Tibial artery (tissue), 4 donors: ENCODE data around the gene ARHGEF1.

Experiments
- DNase-seq, 2 donors: peaks; one replicate each; pipeline ENCODE4 v3.0.0-alpha.2; 2019
- H3K27ac ChIP-seq, 2 donors: fragments of 200-600 bp; sonication (generic) in 1 of 2; 1 replicate in 1 of 2; 2 replicates in 1 of 2; pipeline ENCODE4 v1.5.1; 2018 to 2019; ENCODE audit warnings: mild to moderate bottlenecking in 1 of 2
- H3K27me3 ChIP-seq, 2 donors: fragments of 200-600 bp; sonication (generic) in 1 of 2; one replicate each; pipeline versions ENCODE4 v1.5.1 to v1.6.0; 2016 to 2019
- H3K36me3 ChIP-seq, 3 donors: fragments of 200-600 bp; sonication (generic) in 2 of 3; one replicate each; pipeline ENCODE4 v1.5.1; 2016 to 2019; ENCODE audit warnings: mild to moderate bottlenecking in 2 of 3
- H3K4me1 ChIP-seq, 4 donors: fragments of 200-600 bp; sonication (generic) in 2 of 4; 1 replicate in 3 of 4; 2 replicates in 1 of 4; pipeline ENCODE4 v1.5.1; 2016 to 2019
- H3K4me3 ChIP-seq, 2 donors: fragments of 200-600 bp; sonication (generic) in 1 of 2; 1 replicate in 1 of 2; 2 replicates in 1 of 2; pipeline ENCODE4 v1.5.1; 2018 to 2019; ENCODE audit warnings: mild to moderate bottlenecking in 2 of 2
- H3K9me3 ChIP-seq, 3 donors: fragments of 200-600 bp; sonication (generic) in 1 of 3; one replicate each; pipeline ENCODE4 v1.5.1; 2016 to 2019
- intact Hi-C: fragments of 100-400 bp; cut with DNase I; formaldehyde crosslinking; loops from one replicate; pipeline ENCODE4 v1.15.0; 2023; ENCODE audit warnings: low total_unique reads
- TF ChIP-seq, protein P1 (sequence below), 2 experiments: fragments of 200-600 bp in 1 of 2; fragments of 450-650 bp in 1 of 2; IDR thresholded peaks; one replicate each; pipeline ENCODE4 v1.5.1; 2017 to 2019; ENCODE audit warnings: antibody characterized with exemption in 2 of 2, mild to moderate bottlenecking in 1 of 2, moderate library complexity in 1 of 2

ARHGEF1 gene

DNA sequence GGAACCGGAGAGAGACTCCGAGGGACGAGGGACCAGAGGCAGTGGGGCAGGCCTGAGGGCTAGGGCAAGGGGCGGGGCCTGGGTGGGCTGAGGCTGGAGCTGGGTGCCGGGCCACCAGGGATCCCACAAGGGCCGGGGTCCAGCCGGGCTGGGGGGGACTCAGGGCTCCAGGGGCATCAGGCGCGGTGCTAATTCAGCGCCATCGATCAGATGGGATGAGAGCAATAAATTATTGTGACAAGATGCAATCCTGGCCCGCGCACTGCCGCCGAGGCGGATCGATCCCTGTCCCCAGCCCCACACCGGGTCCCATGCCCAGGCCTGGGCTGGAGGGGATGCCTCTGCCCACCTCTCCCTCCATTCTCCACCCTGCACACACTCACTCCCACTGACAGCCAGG lies 39.6 kb downstream of the ARHGEF1 start:
- Histone ChIP-seq H3K9me3 (no peaks in the 10 kb centered on the region), H3K4me3 (no peak overlapping the region), H3K27ac (no peak overlapping the region), H3K36me3 (no peaks in the 10 kb centered on the region), H3K4me1 (no peaks in the 10 kb centered on the region), H3K27me3 (peaks cover 6 to 96% of the 10 kb centered on the region in 2 donors)
- TF ChIP-seq, protein P1, sequence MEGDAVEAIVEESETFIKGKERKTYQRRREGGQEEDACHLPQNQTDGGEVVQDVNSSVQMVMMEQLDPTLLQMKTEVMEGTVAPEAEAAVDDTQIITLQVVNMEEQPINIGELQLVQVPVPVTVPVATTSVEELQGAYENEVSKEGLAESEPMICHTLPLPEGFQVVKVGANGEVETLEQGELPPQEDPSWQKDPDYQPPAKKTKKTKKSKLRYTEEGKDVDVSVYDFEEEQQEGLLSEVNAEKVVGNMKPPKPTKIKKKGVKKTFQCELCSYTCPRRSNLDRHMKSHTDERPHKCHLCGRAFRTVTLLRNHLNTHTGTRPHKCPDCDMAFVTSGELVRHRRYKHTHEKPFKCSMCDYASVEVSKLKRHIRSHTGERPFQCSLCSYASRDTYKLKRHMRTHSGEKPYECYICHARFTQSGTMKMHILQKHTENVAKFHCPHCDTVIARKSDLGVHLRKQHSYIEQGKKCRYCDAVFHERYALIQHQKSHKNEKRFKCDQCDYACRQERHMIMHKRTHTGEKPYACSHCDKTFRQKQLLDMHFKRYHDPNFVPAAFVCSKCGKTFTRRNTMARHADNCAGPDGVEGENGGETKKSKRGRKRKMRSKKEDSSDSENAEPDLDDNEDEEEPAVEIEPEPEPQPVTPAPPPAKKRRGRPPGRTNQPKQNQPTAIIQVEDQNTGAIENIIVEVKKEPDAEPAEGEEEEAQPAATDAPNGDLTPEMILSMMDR (IDR thresholded peaks at IDR 0.05), result no peak
- intact Hi-C loops, result no loop called here
- no peak for DNase-seq

GRCh38 chr19:41923045-41923788 lies 40.2 kb downstream of the ARHGEF1 start:
- peaks cover 8 to 96% of the 10 kb centered on the region in 2 donors for H3K27me3 ChIP-seq
- no peak for DNase-seq
- H3K9me3 ChIP-seq, result no peaks in the 10 kb centered on the region
- TF ChIP-seq, protein P1 (IDR thresholded peaks at IDR 0.05), result no peak
- intact Hi-C loops, result no loop called here
- no peak overlapping the region for H3K4me3 ChIP-seq
- no peaks in the 10 kb centered on the region for H3K36me3 ChIP-seq
- no peak overlapping the region for H3K27ac ChIP-seq
- H3K4me1 ChIP-seq, result peaks cover 0 to 6% (median 6%) of the 10 kb centered on the region in 4 donors

- intact Hi-C loops, result no loop called here
- peaks cover 0 to 16% (median 15%) of the 10 kb centered on the region in 4 donors for H3K4me1 ChIP-seq
- H3K27me3 ChIP-seq, result peaks cover 8 to 97% of the 10 kb centered on the region in 2 donors
- TF ChIP-seq, protein P1 (IDR thresholded peaks at IDR 0.05), result no peak
- H3K4me3 ChIP-seq, result no peak overlapping the region
- H3K9me3 ChIP-seq, result no peaks in the 10 kb centered on the region
- H3K36me3 ChIP-seq, result no peaks in the 10 kb centered on the region
- DNase-seq, result no peak
- no peak overlapping the region for H3K27ac ChIP-seq
Measured at GRCh38 chr19:41924151-41925145, 41.5 kb downstream of the ARHGEF1 start.

GRCh38 chr19:41925208-41926003 lies 42.4 kb downstream of the ARHGEF1 start:
- TF ChIP-seq, protein P1 (IDR thresholded peaks at IDR 0.05), result no peak

More at GRCh38 chr19:41925208-41926003, 42.4 kb downstream of the ARHGEF1 start:
- H3K36me3 ChIP-seq, result no peaks in the 10 kb centered on the region
- no peak overlapping the region for H3K4me3 ChIP-seq
- no peaks in the 10 kb centered on the region for H3K9me3 ChIP-seq
- no peak overlapping the region for H3K27ac ChIP-seq
- H3K4me1 ChIP-seq, result peaks cover 0 to 16% (median 15%) of the 10 kb centered on the region in 4 donors
- intact Hi-C loops, result no loop called here
- H3K27me3 ChIP-seq, result peaks cover 8 to 97% of the 10 kb centered on the region in 2 donors
- DNase-seq, result no peak
